ENCODE measurements around the gene ANKS4B.
"Not testable (repeated sequence)": the region's sequence is repeated elsewhere in the genome, so short reads cannot be mapped to it uniquely, and the experiment has no call there.

The ANKS4B gene

DNA sequence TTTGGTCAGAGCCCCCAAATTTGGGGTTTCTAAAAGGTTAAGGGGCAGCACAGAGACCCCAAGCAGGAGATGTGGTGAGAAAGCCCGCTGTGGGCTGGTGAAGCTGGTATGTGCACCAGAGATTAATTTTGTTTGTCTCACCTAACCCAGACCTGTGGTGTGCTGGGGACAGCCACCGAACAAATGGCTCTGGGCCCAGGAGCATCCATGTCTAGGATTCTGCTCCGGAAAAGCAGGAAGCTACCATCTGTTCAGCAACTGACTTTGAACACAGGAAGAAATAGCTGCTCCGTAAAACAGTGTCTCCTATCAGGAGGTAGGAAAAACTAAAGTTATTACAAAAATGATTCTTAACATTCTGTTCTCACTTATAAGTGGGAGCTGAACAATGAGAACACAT, 19.4 kb upstream of the ANKS4B start:
- in situ Hi-C loops (cut with MboI; ENCODE audit: low sequenced_read_pairs) = no loop called here

DNA sequence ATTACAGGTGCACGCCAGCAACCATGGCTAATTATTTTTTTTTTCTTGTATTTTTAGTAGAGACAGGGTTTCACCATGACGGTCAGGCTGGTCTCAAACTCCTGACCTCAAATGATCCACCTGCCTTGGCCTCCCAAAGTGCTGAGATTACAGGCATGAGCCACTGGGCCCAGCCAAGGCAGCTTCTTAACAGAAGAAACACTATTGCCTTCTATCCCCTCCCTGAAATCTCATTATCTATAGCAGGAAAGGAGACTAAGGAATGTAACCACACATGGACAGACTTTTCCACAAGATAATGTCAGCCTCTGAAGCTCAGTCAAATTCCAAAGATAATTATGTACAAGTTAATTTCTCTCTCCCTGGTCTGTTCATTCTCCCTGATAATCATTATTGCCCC, 16.4 kb upstream of the ANKS4B start:
- in situ Hi-C loops (cut with MboI; ENCODE audit: low sequenced_read_pairs) = no loop called here

DNA sequence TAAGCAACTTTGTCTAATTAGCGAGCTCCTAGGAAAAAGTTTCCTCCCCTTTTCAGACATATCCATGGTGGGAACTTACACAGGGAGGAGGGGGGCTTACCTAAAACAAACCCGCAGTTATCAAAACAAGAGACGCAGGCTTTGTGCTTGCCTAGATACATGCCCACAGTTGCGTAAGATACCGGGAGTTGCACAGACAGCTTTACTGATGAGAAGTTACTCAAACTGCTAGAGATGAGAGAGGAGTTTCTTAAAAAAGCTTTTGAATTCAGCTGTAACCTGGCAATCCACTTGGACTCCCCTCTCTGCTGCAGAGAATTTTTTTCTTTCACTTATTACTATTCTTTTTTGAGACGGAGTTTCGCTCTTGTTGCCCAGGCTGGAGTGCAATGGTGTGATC, 15.3 kb upstream of the ANKS4B start:
- in situ Hi-C loops (cut with MboI; ENCODE audit: low sequenced_read_pairs) = no loop called here

DNA sequence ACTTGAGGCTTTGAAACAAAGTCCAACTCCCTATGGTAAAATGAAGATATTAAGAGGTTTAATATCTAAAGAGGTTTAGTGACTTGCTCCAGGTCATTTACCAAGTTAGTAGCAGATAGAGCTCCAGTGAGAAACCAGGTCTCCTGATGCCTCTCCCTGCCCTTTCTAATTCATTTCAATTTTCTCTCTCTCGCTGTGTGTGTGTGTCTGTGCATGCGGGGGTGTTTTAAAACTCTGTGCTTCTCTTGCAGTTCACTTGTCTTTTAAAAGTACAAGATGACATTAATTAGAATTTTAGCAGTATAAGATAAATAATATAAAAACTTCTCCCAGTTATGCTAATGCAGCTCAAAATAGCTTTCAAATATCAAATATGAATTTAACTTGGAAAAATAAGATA, 13.9 kb upstream of the ANKS4B start:
- in situ Hi-C loops (cut with MboI; ENCODE audit: low sequenced_read_pairs) = no loop called here

DNA sequence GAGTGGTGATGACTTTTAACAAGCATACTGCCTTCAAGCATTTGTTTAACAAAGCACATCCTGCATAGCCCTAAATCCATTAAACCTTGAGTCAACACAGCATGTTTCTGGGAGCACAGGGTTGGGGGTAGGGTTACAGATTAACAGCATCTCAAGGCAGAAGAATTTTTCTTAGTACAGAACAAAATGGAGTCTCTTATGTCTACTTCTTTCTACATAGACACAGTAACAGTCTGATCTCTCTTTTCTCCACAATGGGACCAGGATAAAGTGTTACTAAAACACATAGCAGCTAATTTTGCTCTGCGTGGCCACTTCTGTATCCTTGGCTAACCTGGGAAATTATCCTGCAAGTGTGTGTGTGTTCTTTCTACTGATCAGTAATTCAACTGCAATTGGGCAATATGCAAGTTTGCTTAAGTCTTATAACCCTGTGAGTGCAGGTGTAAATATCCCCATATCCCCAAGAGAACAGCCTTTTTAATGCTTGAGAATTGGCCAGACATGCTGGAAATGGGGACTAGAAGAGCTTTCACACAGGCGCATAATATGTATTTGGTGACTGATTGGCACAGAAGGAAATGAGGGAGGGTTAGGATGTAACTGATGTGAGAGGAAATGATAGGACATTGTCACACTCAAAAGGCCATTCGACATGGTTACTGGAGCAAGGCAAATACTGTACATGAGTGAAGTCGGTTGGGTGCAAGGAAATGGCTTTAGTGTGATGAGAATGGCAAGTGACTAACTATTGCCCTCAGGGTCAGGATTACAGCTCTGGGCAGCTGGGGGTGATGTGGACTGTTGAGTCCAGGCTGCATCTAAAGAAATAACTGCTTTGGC, 10.8 kb upstream of the ANKS4B start:
- in situ Hi-C loops (cut with MboI; ENCODE audit: low sequenced_read_pairs) = no loop called here

DNA sequence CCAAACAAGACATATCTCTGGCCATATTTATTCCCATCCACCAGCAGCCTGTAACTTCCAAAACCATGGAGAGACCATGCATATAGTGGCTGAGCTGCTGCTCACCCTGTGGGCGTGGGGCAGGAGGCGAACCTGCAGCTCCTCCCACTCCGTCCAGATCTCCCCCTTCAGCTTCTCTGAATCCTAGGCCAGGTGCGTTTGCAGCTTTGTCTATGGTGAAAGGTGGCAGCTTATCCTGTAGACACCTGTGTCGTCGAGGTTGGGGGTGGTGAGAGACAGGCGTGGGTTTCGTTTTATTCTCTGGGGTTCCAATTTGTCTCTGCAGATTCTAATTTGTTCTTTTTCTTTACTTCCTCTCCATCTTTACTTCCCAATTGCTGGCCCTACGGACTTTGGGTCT, 9.7 kb upstream of the ANKS4B start:
- in situ Hi-C loops (cut with MboI; ENCODE audit: low sequenced_read_pairs) = no loop called here

DNA sequence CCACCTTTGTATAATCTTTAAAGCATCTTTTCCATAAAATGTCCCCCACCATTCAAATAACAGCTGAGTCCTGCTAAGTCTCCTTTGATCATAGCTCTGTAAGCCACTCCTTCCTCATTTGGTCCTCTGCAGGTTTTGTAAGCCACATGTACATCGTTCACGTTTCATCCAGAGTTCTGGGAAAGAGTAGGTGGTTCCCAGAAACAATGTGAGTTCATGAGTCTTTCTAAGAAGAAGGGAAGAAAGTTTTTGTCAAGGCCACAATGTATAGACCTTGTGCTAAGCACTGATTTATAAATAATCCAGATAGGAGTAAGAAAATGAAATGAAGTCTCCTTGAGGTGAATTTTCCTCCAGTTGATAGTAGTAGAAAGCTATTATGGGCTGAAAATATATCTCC, 8.7 kb upstream of the ANKS4B start:
- in situ Hi-C loops (cut with MboI; ENCODE audit: low sequenced_read_pairs) = no loop called here

DNA sequence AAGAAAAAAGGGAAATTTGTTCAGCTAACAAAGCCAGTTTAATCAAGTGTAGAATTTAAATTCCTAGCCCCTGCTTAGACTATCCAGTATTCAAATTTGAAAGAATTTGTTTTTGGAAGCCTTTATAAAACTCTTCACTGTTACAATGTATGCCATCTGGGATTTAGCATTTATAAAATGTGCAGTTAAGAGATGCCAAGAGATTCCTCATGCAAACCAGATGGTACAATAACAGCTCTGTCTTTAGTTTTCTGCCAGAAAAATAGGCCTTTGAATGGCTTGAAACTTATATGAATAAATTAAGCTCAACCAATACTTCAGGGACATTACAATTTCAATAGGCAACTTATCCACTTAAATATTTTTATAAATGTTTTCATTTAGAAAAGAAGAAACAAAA, 6.8 kb upstream of the ANKS4B start:
- in situ Hi-C loops (cut with MboI; ENCODE audit: low sequenced_read_pairs) = no loop called here

DNA sequence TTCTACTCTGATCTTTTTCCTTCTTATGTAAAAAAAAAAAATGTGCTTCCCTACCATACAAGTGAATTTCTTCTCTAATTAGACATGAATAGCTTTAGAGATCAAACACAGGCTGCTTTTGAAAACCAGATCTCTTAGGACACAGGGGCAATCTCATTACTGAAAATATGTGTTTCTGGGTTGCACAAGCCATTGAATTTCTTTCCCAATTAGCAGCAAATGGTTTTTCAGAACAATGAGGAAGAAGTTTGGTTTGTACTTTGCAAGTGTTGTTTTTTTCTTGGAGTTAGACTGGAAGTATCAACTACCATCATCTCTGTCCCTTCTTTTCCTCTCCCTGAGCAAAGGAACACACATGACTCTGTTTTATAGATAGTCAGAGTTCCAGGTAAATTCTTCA, 5.6 kb upstream of the ANKS4B start:
- in situ Hi-C loops (cut with MboI; ENCODE audit: low sequenced_read_pairs) = no loop called here

DNA sequence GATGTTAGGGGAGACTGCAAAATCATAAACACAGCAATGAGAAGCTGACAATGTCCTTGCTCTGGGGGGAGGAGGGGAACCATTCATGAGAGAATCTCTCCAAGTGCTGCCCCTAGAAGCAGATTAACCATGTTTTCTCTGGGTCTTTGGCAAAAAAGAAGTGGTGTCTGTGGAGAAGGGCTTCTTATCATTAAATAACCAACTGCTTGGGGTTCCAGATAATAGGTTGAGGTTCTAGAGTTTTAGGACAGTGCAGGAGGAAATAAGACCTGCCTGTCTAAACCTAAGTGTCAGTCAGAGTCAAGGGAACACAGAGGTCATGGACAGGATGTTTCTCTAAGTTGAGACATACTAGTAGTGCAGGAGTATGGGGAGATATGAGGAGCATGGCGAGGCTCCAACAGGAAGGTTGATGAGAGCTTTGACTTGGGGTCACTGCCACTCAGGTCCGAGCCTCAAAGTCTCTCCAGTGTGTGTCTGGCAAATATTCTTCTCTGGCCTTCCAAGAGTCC, 5.1 kb upstream of the ANKS4B start:
- in situ Hi-C loops (cut with MboI; ENCODE audit: low sequenced_read_pairs) = no loop called here

DNA sequence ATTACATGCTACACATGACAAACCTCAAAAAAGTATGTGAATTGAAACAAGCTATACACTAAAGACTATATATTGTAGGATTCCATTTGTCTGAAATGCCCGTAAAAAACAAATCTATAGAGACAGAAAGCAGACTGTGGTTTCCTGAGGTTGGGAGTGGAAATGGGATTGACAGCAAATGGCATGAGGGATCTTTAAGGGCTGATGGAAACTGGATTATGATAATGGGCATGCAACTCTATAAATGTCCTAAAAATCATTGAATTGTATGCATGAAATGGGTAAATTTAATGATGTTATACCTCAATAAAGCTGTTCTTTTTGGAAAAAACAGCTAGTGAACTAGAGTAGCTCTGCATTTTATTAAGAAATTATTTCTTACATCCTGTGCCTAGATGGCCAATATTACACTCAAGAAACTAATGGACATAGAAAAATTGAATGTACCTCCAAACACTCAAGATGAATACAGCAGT, 416 bp upstream of the ANKS4B start:
- in situ Hi-C loops (cut with MboI; ENCODE audit: low sequenced_read_pairs) = no loop called here

DNA sequence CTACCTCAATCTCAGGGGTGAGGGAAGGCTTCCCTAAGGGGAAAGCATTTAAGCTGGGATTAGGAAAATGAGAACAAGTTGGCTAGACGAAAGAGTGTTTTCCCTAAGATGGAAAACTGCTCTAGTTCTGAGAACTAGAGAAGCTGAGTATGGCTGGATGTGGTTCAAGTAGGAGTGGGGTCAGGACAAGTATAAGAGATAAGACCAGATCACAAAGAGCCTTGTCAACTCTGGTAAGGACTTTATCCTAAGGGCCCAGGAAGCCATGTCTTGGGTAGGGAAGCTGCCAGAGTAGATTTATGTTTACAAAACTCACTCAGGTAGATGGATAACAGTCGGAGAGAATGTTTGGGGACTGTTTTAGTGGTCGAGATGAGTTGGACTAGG, 1.7 kb downstream of the ANKS4B start:
- in situ Hi-C loops (cut with MboI; ENCODE audit: low sequenced_read_pairs) = no loop called here

DNA sequence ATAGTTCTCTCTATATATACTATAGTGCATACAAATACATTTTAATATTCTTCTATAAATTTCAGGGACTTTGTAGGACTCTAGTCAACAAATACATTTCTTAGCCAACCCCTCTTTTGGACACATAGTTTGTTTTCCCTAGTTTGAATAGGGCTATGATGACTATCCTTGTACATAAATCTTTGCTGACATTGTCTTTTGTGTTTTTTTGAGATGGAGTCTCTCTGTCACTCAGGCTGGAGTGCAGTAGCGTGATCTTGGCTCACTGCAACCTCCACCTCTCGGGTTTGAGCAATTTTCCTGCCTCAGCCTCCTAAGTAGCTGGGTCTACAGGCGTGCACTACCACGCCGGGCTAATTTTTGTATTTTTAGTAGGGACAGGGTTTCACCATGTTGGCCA, 3.3 kb downstream of the ANKS4B start:
- in situ Hi-C loops (cut with MboI; ENCODE audit: low sequenced_read_pairs) = no loop called here

DNA sequence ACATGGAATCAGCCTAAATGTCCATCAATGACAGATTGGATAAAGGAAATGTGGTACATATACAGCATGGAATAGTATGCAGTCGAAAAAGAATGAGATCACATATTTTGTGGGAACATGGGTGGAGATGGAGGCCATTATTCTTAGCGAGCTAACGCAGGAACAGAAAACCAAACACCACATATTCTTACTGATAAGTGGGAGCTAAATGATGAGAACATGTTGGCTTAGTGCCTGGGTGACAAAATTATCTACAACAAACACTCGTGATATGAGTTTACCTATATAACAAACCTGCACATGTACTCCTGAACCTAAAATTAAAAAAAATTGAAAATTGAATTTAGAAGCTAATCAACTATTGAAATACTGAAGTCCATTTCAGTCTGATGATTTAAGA, 6.1 kb downstream of the ANKS4B start:
- in situ Hi-C loops (cut with MboI; ENCODE audit: low sequenced_read_pairs) = no loop called here

DNA sequence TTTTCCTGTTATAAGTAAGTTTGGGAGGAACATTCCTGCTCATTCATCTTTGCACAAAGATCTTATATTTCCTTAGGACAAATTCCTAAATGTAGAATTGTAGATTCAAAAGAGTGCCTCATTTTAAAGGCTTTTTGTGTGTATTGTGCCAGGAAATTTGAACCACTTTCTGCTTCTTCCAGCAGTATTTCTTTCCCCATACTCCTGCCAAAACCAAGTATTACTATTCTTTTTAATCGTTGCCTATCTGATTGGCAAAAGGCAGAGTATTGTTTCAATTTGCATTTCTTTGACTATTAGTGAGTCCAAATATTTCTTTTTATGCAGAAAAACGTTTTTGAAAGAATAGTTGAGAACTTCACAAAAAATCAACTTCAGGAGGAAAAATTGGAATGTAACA, 9.3 kb downstream of the ANKS4B start:
- in situ Hi-C loops (cut with MboI; ENCODE audit: low sequenced_read_pairs) = no loop called here

DNA sequence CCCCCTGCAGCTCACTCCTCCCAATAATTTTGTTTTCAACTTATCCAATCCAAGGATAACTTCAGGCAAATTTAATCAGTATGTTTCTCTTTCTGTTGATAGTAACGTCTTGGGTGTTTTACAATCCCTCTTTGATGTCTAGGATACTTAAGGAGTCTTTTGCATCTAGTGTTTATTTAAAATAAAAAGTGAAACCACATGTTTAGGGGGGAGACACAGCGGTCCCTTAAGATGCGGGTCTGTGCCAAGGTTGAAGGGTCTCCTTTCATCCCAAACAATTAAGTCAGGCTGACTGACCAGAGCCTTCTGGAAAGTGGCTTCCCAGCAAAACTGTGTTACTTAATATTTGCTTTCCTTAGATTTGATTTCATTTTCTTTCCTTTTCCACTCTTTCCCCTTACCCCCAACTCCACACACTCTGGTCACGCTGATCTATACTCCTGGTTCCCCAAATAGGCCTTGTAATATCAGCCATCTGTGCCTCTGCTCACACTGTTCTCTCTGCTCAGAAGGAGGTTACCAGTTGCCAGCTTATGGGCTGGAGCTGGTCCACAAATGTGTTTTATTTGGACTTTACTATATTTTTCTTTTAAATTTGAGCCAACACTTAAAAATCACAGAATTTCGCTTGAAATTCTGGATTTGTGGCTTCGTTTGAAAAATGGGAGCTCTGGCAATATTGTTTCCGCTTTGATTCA, 11.2 kb downstream of the ANKS4B start:
- in situ Hi-C loops (cut with MboI; ENCODE audit: low sequenced_read_pairs) = no loop called here

DNA sequence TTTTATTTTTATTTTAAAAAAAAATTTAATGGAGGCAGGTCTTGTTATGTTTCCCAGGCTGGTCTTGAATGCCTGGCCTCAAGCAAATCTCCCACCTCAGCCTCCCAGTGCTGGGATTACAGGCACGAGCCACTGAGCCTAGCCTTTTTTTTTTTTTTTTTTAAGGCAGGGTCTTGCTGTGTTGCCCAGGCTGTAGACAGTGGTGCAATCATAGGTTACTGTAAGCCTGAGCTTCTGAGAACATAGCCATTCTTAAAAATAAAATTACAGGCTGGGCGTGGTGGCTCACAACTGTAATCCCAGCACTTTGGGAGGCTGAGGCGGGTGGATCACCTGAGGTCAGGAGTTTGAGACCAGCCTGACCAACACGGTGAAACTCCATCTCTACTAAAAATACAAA, 14.7 kb downstream of the ANKS4B start:
- in situ Hi-C loops (cut with MboI; ENCODE audit: low sequenced_read_pairs) = not testable (repeated sequence)

DNA sequence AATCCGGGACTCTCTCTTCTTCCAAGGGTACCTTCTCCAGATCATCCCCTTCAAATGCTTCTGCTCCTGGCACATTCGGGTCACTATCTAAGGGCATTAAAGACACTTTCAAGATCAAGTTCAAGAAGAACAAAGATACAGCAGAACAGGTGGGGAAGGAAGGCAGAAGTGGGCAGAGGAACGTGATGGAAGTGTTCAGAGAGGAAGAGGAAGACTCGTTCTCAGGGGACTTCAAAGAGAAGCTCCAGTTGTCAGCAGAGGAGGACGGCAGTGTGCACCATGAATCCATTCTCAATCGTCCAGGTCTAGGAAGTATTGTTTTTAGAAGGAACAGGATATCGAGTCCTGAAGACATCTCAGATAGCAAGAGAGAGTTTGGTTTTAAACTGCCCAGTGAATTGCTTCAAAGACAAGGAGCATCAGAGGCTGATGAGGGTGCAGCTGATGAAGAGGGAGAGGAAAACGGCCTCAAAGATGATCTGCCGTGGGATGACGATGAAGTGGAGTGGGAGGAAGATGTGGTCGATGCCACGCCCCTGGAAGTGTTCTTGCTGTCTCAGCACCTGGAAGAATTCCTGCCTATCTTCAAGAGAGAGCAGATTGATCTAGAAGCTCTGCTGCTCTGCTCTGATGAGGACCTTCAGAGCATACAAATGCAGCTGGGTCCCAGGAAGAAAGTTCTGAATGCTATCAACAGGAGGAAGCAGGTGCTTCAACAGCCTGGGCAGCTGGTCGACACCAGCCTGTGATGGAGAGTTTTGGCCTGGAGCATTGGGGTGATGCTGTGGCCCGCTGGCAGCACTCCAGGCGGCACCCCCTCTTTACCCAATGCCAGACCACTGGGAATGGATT, 16.8 kb downstream of the ANKS4B start:
- in situ Hi-C loops (cut with MboI; ENCODE audit: low sequenced_read_pairs) = no loop called here

DNA sequence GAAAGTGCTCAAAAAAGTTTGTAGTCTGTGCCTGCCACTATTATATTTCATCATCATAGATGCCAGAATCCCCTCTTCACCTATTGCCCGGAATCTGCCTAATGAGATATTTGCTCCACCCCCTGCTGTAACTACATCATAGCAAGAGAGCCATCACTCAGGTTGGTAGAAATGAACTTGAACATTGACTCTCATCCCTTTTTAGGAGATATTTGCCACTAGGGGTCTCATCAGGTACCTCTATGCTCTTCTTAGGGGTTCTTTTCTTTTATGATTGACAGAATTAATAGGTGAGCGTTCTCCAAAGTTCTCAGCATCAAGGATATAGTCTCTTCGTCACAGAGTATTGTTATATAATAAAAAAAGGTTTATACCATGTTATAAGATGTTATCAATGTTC, 20.0 kb downstream of the ANKS4B start:
- in situ Hi-C loops (cut with MboI; ENCODE audit: low sequenced_read_pairs) = no loop called here

DNA sequence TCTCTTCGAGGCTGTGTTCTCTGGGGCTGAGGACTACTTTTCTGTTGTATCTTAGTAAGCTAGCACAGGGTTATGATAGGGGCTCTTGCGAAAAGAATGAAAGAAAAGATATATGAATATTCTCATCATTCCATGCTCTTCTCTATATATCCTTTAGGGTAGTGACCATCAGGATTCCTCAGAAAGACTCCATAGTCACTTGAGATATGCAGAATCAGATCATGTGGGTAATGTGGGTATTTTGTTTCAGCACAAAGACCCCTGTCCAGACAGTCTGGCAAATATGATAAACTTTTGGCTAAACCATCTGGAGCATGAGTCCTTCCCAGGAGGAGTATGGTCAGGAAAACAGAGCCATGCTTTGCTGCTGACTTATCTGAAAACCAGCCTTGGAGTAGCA, 23.1 kb downstream of the ANKS4B start:
- in situ Hi-C loops (cut with MboI; ENCODE audit: low sequenced_read_pairs) = no loop called here

DNA sequence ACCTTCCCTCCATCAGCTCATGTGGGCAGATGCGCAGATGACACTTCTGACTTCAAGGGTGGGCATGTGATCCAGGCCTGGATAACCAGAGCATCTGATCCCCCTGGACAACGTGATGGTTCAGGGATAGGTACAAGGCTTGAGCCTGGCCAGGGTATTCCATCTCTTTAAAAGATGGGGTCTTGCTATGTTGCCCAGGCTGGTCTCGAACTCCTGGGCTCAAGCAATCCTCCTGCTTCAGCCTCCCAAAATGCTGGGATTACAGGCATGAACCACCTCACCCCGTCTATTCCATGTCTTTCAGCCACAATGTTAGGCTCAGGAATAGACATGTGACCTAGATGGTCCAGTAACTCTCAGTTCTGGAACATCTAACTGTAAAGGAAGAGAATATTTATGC, 23.8 kb downstream of the ANKS4B start:
- in situ Hi-C loops (cut with MboI; ENCODE audit: low sequenced_read_pairs) = no loop called here

Data from HL-60/S4 treated with retinoic acid at 250 ng/mL for 4 days and 3 days (cell line).